ENCODE results near the gene GRID1.

GRID1 gene

DNA sequence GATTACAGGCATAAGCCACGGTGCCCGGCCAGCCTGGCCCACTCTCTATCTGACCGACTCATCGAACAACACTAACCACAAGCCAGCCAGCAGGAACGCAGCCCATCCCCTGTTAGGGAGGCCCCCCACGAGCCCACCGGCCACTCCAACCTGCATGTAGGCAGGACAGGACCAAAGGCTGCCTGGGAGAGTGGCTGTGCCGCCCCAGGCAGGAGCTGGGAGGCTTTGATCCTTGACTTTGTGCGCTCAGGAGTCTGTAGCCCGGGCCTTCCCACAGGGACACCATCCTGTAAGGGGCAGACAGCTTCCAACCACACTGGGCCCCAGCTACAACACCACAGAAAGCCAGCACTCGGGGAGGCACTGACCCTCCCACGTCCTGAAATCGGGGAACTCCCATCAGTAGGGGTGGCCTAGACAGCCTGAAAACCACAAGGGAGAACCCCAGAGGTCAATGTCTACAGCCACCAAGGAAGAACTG lies 29.4 kb downstream of the GRID1 start:
- no peak for DNase-seq (ENCODE audit: low spot score)

DNA sequence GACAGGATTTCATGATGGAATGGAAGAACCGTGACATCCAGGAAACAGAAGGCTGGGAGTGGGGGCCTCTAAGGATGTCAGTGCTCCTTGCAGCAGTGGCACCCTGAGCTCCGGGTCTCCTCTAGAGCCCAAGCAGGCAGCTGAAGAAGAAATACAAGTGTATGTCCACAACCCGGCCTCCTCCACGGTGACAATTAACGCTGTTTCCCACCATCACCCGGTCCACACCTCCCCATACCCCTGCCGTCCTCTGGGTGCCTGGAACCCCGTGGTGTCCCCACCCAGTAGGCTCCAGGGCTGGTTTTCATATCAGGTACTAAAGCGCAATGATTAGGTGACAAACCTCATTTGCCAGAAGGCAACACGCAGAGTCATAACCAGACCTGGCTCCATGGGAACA lies 30.3 kb downstream of the GRID1 start:
- DNase-seq (ENCODE audit: low spot score) = no peak

DNA sequence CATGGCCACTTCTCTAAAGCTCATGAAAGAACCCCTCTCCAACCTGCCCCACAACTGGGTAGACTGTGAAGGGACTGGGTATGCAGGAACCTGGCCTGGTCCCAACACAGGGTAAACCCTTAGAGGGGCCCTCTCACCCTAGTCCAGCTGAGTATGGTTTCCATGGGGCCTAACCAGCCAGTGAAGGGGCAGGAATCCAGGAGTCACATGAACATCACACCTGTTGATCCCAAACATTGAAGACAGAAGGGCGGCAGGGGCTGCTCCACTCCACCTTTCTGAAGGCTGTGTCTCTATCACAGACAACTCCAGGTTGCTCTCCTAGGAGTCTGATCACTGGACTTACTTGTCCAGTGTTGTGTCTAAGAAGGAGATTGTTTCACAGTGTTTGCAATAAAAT lies 30.8 kb downstream of the GRID1 start:
- DNase-seq (ENCODE audit: low spot score) = no peak

DNA sequence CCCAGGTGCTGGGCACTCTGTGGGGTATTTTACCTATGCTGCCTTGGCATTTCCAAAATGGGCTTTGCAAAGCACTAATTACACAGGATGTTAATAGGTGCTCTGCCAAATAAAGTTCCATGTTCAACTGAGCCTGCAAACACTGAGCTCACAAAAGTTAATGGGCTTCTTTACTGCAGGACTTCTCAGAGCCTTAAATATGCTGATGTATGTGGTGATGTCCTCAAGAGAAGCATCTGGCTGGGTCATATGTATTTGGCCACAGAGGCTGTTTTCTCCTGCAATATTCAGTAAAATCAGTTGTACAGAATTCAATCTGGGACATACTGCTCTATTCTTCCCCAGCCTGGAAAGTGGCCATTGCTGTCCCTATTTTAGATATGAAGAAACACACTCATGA lies 31.3 kb downstream of the GRID1 start:
- DNase-seq (ENCODE audit: low spot score) = no peak

DNA sequence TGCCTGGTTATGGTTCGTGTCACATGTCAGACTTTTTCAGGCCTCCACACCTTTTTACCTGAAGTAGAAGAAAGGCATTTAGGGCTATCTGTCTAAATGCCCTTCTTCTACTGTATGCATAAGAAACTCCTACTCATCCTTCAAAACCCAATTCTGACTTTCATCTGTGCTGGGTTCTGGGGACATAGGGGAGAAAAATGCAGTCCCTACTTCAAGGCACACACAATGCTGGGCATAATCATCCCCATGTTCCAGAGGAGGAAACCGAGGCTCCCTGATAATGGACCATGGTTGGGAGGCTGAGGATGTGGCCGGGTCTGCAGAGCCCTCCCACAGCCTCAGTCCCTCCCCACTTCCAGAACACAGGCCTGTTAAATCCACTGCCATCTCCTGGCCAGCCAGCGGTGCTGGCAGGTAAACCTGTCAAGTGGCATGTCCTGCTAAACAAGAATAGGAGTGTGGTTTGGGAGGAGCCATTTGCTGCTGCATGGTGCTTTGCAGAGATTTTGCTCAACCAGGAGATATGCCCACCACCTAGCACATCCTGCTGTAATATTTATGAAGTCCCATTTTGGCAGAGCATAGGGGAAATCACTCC lies 32.0 kb downstream of the GRID1 start:
- DNase-seq (ENCODE audit: low spot score) = no peak

DNA sequence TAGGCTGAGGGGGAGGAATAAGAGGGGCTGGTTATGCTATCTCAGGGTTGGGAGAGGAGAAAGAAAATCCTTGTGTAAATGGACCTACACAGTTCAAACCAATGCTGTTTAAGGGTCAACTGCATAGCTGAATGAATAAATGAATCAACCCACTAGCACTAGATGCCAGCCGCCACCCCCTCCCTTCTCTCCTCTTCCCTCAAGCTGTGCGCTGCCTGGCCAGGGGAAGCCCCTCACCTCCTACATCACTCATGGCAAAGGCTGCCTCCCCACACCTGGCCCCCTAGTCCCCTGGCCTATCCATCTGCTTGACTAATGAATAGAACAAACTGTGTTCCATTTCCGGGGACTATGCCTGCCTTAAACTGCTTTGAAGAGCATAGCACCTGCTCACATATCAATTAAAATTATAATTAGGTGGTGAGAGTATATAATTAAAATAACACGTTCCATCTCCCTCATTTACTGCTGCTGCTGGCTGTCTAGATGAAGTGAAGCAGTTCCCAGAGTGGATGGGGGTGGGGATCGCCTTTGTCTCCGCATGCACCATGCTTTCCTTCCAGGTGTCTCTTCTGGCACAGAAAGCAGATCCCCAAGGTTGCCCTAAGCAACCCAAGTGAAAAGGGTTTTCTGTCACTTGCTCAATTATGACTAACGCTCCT lies 32.6 kb downstream of the GRID1 start:
- no peak for DNase-seq (ENCODE audit: low spot score)

DNA sequence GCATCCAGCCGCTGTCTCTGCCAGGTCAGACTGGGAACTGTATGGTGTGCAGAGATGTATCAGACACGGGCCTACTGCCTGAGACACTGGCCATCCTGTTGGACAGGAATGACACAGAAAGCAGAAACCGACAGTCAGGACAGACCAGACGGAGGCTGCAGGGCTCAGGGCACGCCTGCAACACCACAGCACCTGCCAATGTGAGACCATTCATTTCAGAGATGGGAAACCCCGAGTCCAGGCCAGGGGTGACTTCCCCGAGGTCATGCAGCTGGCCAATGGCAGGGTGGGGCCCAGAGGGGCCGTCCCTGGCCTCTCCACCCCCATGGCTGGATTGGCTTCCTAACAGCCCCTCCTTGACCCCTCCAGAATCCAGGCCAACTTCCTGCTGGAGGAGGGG lies 34.7 kb downstream of the GRID1 start:
- DNase-seq (ENCODE audit: low spot score) = no peak

DNA sequence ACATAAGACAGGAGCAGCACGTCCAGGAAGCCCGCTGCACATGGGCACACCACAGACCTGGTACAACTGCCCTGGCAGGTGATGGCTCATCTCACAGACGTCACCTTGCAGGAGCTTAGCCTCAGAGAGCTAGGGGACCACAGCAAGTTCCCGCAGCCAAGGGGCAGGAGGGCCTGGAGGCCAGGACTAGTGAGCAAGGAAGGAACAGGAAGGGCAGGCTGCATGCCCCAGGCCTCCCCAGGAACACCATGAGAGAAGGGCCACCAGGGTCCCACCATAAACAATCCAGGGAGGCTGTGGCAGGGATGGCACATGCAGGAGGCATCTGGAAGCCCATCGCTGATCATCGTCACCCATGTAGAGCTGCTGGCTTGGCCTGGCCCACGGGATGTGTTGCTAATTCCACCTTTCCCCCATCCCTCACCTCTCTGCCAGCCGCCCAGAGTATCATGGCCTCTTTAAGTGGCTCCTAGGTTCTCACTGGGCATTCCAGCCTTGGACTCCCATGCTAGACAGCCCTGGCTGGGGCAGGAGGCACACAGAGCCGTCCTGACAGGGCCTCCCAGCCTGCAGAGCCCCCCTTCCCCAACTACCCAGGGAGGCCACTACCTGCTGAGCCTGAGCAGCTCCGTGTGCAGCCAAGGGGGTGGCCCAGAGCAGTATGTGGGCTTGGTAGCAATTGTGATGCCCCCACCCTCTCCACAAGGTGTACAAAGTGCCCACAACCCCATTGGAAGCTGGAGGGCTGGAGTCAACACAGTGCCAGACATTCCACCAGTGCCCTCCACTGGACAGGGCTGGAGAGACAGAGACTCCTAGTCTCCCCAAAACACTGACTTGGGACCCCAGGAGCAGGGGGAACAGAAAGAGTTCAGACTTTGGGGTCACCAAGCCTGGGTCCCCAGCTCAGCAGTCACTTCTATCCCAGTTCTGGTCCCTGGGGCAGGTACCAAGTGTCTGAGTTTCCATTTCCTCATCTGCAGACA lies 35.5 kb downstream of the GRID1 start:
- no peak for DNase-seq (ENCODE audit: low spot score)

DNA sequence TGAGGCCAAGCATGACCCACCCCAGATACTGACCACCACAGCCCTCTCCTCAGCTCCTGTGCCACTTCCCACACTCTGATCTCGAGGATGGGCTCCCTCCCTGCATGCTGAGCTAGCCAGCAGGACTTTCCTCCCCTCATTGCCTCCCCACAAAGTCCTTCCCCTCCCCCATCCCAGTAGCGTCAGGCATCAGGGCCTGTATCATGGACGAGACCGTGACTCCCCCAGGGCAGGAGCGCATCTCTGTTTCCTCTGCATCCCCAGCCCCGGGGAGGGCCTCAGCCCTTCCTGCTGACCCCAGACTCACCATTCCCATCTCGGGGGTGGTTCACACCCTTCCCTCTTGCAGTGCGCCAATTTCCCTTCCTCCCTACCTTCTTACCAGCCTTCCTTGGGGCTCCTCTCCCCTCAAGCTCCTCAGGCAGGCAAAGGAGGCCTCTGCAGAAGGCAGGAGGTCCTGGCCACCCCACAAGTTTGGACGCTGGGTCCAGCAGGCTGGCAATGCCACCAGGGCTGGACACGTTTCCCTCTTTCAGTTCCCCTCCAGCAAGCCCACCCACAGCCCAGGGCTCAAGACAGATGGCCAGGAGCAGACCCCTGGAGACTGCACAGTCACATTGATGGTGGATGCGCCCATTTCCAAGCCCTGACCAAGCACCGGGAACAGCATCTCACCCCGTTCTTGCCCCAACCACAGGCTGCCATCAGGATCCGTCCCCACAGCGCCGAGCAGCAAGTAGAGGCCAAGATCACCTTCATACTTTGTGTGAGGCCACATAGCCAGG lies 36.5 kb downstream of the GRID1 start:
- no peak for DNase-seq (ENCODE audit: low spot score)

DNA sequence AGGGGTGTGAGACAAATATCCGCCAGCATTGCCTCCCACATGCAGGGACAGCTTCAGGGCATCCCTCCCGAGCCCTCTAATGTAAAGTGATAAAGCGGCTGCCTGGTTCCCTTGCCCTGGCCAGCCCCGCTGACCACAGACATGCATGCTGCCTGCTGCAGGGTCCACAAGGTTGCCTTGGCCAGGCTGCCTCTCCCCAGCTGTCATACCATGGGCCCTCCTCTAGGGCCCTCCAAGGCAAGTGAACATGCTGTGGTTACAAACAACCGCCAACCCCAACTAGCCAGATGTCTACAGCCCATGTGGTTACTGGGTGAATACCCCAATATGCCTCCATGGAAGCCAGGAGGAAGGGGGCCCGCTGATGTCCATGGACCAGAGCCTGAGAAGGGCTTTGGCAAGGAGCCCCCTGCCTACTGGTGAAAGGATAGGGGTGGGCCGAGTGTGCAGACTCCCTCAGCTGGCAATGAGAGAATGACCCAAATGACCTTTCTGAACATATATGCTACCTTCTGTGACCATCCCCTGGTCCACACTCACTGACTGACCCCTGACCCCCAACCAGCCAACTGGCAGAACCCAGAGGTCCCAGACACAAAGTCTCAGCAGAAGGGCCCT lies 37.4 kb downstream of the GRID1 start:
- DNase-seq (ENCODE audit: low spot score) = no peak

DNA sequence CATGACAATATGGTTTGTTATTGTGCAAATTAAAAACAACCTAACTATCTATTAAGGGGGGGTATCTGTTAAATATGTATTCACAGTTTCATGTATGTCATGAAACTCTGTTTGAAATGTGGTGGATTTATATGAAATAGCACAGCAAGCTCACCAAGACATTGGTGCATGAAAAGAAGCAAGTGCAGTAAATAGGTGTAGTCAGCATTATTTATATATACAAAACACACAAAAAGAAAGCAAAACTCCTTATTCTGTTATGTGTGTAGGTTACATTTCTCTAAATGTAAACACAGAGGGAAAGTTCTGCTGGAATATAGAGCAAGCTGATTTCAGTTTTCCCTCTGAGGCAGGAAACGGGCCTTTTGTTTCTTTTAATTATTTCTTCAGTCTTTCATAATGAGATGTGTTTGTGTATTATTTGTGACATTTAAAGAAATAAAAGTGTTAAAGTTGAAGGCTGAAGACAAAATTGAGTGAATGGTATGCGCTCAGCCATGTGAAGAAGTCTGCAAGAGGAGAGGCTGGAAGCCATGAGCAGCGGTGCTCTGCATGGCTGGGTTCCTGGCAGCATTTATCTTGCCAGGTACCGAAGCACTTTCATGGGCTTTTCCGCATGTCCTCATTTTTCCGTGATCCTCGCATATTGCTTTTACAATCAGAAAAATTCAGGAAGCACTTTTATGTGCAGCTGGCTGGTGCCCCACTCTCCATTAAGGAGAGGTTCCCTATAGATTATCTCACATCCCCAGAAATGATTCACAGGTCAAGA lies 38.5 kb downstream of the GRID1 start:
- DNase-seq (ENCODE audit: low spot score) = no peak

DNA sequence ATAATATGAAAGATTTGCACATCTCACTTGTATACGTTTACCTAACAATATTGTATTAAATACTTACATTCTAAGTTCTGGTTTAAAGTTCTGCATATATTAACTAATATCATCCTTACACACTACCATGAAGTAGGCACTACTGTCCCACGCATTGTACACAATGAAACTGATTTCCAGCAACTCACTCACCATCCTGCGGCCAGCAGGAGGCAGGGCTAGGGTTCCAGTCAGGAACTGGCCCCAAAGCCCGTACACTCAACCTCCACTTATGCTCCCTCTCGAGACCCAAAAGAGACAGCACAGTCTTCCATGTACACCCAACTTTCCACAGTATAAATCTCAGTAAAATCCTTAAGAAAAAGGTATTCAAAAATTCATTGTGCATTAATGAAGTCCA lies 41.4 kb downstream of the GRID1 start:
- DNase-seq (ENCODE audit: low spot score) = no peak

DNA sequence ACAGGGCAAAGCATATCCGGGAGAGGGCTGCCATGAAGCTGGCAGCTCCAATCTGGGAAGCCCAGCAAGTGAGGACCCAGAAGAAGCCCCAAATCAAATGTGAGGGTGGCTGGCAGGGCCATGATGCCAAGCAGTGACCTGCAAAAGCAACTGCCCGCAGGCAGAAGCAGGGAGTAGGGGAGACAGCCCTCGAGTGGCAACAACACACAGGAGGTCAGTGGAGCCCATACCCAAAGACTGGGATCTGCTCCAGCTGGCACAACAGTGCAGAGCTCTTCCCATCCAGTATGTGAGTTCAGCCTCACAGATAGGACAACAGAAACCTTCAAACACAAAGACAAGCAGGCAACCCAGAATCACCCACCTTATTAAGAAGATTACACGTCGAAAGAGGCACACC lies 45.0 kb downstream of the GRID1 start:
- DNase-seq (ENCODE audit: low spot score) = no peak

DNA sequence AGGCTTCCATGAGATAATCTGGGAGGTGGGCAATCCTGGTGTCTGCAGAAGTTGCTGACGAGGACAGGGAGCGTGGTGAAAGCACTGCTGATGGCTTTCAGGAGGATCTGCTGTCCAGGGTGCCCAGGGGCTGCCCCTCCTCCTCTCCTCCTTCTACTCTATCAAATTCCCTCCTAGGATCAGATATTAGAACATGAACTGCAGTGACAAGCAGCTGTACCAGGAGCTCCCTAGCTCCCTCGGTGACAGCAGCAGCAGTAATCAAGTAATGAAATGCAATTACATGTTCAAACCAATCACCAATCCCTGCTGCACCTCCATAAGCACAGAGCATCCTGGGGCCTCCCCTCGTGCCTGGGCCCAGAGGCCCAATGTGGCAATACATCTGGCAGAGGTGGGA lies 46.9 kb downstream of the GRID1 start:
- DNase-seq (ENCODE audit: low spot score) = no peak

DNA sequence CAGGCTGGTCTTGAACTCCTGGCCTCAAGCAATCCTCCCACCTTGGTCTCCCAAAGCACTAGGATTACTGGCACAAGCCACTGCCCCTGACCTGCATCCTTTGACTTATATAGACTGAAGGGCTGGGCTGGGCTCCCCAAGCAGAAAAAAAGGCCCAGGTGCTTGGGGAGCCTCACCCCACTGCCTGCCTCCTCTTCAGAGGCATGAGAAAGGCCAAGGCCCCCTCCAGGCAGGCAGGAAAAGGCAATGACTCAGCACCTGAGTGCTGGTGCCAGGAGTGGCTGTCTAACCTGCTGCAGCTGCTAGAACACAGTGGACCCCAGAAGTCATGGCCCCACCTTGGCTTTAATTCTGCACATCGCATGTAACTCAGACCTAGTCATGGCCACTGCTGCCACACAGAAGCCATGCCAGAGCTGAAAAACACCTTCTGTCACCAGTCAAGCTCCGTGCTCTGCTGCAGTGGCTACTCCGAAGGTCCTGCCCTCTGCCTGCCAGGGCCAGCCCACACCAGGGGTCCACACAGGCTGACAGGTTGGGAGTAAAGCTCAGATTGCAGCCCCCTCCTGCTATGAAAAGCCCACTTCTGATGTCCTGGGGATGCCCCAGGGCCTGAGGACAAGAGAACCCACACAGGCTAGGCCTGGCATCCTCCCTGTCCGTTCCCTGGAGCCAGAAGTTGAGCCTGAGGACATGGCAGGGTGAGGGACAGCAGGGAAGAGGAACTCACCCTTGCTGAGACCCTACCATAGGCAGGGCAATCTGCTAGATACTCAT lies 48.5 kb downstream of the GRID1 start:
- DNase-seq (ENCODE audit: low spot score) = no peak

DNA sequence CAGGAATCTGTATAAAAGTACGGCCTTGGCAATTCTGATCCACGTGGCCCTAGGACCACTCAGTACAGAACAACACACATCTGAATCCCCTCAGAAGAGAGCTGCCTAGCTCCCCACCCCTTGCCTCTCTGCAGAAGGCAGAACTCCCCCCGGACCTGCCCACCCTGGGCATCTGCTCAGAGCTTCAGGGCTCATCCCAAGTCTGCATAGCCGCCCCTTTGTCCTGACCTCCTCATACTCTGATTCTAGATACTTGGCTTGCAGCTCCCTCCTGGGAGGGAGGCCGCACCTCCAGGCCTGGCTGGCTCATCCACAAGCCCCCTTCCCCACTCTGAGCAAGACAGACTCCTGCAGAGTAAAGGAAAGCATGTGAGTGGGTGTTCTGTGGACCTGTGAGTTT lies 49.6 kb downstream of the GRID1 start:
- no peak for DNase-seq (ENCODE audit: low spot score)

DNA sequence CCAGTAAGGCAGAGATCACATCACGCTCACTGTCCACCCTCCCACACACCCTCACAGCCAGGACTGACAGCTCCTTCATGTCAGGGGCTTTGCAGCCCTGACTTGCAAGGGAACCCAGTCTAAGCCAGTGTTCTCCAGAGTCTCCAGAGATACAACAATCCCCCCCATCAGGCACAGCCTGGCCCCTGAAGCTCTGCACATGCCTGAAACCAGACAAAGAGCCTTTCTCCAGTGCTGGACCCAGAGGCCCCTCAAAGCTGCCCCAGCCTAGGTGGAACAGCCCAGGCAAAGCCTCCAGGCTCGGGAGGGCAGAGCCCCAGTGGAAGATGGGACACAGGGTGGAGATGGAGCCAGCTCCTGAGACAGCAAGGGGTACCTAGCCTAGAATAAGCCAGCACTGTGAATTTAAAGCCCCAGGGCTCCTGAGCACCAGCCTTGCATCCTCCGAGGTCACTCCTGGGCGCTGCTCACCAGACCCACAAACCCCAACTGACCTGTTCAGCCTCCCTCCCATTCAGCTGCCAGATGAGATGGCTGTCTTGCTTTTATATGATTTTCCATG lies 50.2 kb downstream of the GRID1 start:
- DNase-seq (ENCODE audit: low spot score) = no peak

DNA sequence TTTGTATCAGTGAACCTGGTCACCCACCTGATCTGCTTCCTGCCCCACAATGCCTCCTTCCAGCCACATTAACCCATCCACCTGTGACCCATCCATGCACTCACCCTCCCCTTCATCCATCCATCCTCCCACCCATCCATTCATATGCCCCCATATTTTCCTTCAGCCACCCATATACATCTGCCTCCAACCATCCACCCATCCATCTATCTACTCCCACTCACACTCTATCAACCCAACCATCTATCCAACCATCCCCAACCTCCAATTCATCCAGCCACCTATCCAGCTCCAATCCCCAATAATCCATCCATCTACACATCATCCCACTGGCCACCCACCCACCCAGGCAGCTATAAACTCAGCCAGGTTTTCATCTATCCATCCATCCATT lies 51.0 kb downstream of the GRID1 start:
- DNase-seq (ENCODE audit: low spot score) = no peak

DNA sequence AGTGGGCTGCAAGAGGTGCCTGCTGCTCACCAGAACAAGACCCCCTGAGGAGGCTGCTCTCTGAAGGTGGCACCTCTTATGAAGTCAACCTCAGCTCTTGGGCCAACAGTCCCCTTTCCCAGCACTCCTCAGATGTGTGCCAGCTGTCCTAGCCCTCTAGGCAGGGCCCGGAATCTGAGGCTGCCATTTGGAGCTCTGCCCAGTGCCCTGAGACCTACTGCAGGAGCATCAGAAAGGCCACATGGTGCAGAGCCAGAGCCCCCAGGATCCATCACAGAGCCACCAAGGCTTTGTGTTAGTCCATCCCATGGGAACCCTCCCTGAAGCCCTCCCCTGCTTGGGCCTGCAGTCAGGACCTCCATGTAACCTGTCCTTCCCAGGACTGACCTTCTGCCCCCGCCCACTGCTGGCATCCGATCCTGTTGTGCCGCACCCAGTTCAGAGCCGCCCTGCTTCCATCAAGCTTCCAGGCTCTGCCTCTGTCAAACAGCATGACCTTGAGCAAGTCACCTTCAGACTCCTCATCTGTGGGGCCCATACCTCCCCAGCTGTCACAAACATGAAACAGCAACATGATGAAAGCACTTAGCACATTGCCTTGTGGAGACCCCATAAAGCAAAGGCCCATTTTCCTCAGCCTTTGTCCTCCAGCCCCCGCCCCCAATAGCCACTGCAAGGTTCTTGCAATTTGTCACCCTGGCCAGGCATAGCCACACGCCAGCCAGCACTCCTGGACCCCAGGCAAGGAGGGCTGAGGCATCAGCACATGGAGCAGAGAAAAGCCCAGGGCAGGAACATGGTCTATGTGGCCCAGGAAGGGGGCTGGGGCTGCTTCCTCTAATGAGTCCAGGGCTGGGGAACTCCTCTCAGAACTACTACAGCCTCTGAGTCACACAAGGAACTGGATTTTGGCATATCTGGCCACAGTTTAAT lies 51.7 kb downstream of the GRID1 start:
- DNase-seq (ENCODE audit: low spot score) = no peak

Data from cerebellar cortex (tissue), 1 donor.